GM18951 (cell line): Measurements from ENCODE around the gene ATP8B4.

ENCODE experiments used
- POLR2A ChIP-seq: IDR thresholded peaks from 4 replicates; pipeline ENCODE4 v1.6.1; 2011; ENCODE audit warnings: mild to moderate bottlenecking; ENCODE audit not compliant: insufficient read length, insufficient read depth; ENCODE audit errors: extremely low read depth
- in situ Hi-C: fragments of 300-500 bp; cut with MboI; formaldehyde crosslinking; loops from one replicate; pipeline ENCODE4 v1.12.0; 2022; ENCODE audit warnings: low sequenced_read_pairs, mixed read lengths, inconsistent platforms; ENCODE audit not compliant: unreplicated experiment

The ATP8B4 gene

GRCh38 chr15:49883121-49883520 lies 235.9 kb downstream of the ATP8B4 start:
- in situ Hi-C loops: no loop called here
- TF ChIP-seq POLR2A: no peak

- in situ Hi-C loops: no loop called here
- no peak for TF ChIP-seq POLR2A
Measured at GRCh38 chr15:49881866-49882265, 237.2 kb downstream of the ATP8B4 start.

- TF ChIP-seq POLR2A: no peak
- in situ Hi-C loops: no loop called here
Measured at GRCh38 chr15:49881433-49881832, 237.6 kb downstream of the ATP8B4 start.

- no peak for TF ChIP-seq POLR2A
- in situ Hi-C loops: no loop called here
Measured at GRCh38 chr15:49877873-49878521, 241.0 kb downstream of the ATP8B4 start.

GRCh38 chr15:49877117-49877872 lies 241.7 kb downstream of the ATP8B4 start:
- in situ Hi-C loops: no loop called here
- TF ChIP-seq POLR2A: no peak

- in situ Hi-C loops: no loop called here
- TF ChIP-seq POLR2A: no peak
Measured at GRCh38 chr15:49876401-49877038, 242.5 kb downstream of the ATP8B4 start.

GRCh38 chr15:49875392-49875791 lies 243.6 kb downstream of the ATP8B4 start:
- in situ Hi-C loops: no loop called here
- no peak for TF ChIP-seq POLR2A

GRCh38 chr15:49870472-49870871 lies 248.6 kb downstream of the ATP8B4 start:
- no peak for TF ChIP-seq POLR2A
- in situ Hi-C loops: no loop called here

- in situ Hi-C loops: no loop called here
- no peak for TF ChIP-seq POLR2A
Measured at GRCh38 chr15:49868348-49868747, 250.7 kb downstream of the ATP8B4 start.

GRCh38 chr15:49865925-49866757 lies 252.9 kb downstream of the ATP8B4 start:
- no peak for TF ChIP-seq POLR2A

GRCh38 chr15:49864251-49864650 lies 254.8 kb downstream of the ATP8B4 start:
- TF ChIP-seq POLR2A: no peak
- in situ Hi-C loops: no loop called here

More at GRCh38 chr15:49865925-49866757, 252.9 kb downstream of the ATP8B4 start:
- in situ Hi-C loops: no loop called here

GRCh38 chr15:49863431-49864224 lies 255.4 kb downstream of the ATP8B4 start:
- TF ChIP-seq POLR2A: no peak
- in situ Hi-C loops: no loop called here
